Left ventricle myocardium superior (tissue), 1 donor: ENCODE measurements around the gene PMCH. TPM values are rescaled to one million over a fixed set of nuclear protein-coding genes. Genes with fewer than 3 reads are reported as not detected.
"Not testable (repeated sequence)": the region's sequence is repeated elsewhere in the genome, so short reads cannot be mapped to it uniquely, and the experiment has no call there.

Source experiments
- ATAC-seq: fragments of 200-7000 bp; cut with Tn5 transposase; one replicate; pipeline ENCODE4 v1.9.1; 2020; ENCODE audit warnings: mild to moderate bottlenecking, moderate library complexity
- DNase-seq: peaks from one replicate; pipeline ENCODE4 v3.0.0-alpha.2; 2020
- intact Hi-C: fragments of 100-400 bp; cut with micrococcal nuclease; formaldehyde crosslinking; loops from one replicate; pipeline ENCODE4 v1.11.0; 2022
- long read RNA-seq: library from polyadenylated mRNA; unstranded; transcript quantifications from one replicate; pipeline ENCODE4 v2.0.0, GENCODE V29; 2021
- total RNA-seq: library from RNA; stranded (reverse); fragmentation: NEBNext Ultra II Directional; extraction: Animal tissue kit (Norgen Biotek cat#: 25700); gene quantifications from one replicate; pipeline ENCODE4 v1.2.1, GENCODE V29; 2021
- donor health status: DM: no; HTN: yes; CAD: no; lungs with severe emphysema.

The PMCH gene, protein sequence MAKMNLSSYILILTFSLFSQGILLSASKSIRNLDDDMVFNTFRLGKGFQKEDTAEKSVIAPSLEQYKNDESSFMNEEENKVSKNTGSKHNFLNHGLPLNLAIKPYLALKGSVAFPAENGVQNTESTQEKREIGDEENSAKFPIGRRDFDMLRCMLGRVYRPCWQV
- not detected for total RNA-seq
- long read RNA-seq = 0 reads

DNA sequence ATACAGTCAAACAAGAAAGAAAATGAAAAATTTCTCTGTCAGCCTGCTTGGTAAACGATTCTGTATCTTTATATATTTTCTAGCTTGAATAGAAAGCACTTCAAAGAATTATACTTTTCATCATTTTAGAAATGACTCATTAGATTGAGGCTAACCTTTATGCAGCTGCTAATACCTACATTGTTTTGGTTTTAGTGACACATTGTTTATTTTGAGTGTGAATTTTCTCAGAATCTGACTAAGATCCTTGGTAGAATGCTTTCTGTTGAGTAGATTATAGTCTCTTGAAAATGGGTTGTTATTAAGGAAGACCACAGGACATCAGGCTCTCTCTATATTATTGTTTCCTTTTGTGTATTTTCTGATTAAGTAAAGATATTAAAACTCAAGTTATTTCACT, at the start of gene PMCH:
TSS of gene PMCH (minus strand) at position 45 of the 400 bp plus-strand sequence. CDS start 63 bp downstream, outside the sequence.
- ATAC-seq (no peak), DNase-seq (no peak)
- intact Hi-C loops = no loop called here

DNA sequence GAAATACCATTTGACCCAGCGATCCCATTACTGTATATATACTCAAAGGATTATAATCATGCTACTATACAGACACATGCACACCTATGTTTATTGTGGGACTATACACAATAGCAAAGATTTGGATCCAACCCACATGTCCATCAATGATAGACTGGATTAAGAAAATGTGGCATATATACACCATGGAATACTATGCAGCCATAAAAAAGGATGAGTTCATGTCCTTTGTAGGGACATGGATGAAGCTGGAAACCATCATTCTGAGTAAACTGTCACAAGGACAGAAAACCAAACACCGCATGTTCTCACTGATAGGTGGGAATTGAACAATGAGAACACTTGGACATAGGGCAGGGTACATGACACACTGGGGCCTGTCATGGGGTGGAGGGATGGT, 43.2 kb upstream of the PMCH start:
- DNase-seq, intact Hi-C loops, ATAC-seq: not testable (repeated sequence)

- ATAC-seq (no peak), DNase-seq (no peak)
- intact Hi-C loops = no loop called here
Observed at GRCh38 chr12:102234599-102234998, 37.0 kb upstream of the PMCH start.

- DNase-seq = no peak
- peak; percentile 73 for ATAC-seq
- intact Hi-C loops = no loop called here
Observed at GRCh38 chr12:102232446-102232845, 34.8 kb upstream of the PMCH start.

DNA sequence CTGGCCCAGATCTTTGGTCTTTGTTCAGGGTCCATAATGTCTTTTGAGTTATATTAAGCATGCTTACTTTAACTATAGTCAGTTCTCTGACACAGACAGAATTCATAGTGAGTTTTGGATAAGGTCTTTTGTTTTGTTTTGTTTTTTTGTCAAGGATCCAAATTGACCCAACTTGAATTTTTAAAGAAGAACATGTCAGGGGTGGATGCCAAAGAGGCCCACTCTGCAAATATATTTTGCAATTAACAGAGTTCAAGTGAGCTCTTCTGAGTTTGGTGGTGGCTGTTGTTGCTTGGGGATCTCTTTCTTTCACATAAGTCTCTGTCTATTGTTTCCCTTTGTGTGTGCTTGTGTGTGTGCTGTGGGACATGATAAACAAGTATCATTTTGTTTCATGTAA, 34.4 kb upstream of the PMCH start:
- ATAC-seq = no peak
- intact Hi-C loops = no loop called here
- DNase-seq = no peak

DNA sequence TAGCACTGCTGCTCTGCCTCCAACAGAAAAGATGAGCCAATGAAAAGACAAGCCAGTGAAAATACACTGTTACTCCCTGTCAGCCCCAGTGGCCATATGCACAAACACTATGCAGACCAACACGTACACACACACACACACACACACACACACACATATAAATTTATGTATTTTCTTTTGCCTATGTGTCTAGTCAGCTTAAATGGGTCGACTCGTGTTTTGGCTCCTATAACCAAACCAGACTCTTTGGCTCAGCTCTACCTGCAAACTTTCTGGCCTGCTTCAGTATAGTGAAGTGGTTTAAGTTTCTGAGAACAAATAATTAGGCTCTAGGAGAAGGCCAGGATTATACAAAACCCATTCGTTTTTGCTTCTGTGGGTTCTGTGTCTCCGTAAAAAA, 30.3 kb upstream of the PMCH start:
- ATAC-seq (no peak), DNase-seq (no peak)
- intact Hi-C loops = no loop called here

- DNase-seq (no peak), ATAC-seq (no peak)
- intact Hi-C loops = no loop called here
Observed at GRCh38 chr12:102220736-102221135, 23.1 kb upstream of the PMCH start.

DNA sequence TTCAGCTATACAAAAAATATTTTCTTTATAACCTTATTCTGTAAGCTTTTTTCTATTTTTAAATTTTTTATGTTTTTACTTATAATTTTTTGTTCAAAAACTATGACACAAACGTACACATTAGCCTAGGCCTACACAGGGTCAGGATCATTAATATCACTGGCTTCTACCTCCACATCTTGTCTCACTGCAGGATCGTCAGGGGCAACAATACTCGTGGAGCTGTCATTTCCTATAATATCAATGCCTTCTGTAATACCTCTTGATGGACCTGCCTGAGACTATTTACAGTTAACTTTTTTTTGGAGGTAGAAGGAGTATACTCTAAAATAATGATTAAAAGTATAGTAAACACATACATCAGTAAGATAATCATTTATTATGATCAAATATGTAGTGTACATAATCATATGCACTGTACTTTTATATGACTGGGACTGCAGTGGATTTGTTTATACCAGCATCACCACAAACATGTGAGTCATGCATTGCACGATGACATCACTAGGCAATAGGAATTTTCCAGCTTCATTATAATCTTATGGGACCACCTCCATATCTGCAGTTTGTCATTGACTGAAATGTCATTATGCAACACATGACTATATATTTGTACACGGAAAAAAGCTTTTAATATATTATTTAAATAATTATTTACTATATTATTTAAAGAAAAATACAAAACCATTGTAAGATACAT, 18.5 kb upstream of the PMCH start:
- no peak for ATAC-seq
- DNase-seq = no peak
- intact Hi-C loops = no loop called here

- ATAC-seq (no peak), DNase-seq (no peak)
- intact Hi-C loops = no loop called here
Observed at GRCh38 chr12:102204025-102204424, 6.4 kb upstream of the PMCH start.

DNA sequence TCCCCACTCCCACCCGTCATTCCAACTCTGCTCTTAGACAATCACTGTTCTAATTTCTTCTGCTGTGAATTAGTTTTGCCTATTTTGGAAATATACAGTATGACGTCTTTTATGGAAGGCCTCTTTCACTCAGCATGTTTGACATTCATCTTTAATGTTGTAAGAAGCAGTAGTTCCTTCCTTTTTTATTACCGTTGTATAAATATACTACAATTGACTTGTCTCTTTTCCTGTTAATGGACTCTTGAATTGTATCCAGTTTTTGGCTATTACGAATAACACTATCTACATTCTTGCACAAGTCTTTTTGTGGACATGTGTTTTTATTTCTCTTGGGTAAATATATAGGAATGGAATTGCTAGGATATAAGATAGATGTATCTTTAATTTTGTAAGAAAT, 4.9 kb upstream of the PMCH start:
- DNase-seq (no peak), ATAC-seq (no peak)
- intact Hi-C loops = no loop called here

DNA sequence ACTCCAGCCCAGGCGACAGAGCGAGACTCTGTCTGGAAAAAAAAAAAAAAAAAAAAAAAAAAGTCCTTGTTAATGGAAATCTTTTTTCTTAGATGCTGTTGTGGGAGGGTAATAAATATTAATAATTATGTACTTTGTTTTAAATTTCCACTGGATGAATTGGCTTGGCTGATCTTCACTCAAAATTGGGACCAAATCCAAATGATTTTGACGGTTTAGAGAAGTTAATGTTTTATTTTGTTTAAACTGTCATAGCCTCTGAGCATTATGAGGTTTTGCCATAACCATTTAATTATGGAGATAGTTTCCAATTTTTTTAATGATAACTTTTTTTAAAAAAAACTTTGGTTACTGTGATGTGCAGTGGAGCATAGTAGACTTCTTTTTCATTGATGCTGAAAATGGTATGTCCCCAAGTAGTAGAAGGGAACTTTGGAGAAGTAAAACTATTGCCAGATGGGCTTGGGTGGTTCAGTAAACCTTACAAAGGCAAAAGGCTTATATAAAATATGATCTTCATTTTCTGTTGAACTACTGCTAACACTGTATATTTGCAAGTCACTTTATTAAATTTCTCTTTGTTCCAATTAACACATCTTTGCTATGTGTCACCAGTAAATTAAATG, 3.9 kb upstream of the PMCH start:
- no peak for ATAC-seq
- intact Hi-C loops = no loop called here
- no peak for DNase-seq

GRCh38 chr12:102195826-102196225, 1.8 kb downstream of the PMCH start:
- intact Hi-C loops = no loop called here
- DNase-seq (no peak), ATAC-seq (no peak)

- no peak for DNase-seq
- intact Hi-C loops = no loop called here
- ATAC-seq = no peak
Observed at GRCh38 chr12:102182635-102183034, 15.0 kb downstream of the PMCH start.

- no peak for DNase-seq
- intact Hi-C loops = no loop called here
Observed at GRCh38 chr12:102174761-102175160, 22.9 kb downstream of the PMCH start.

GRCh38 chr12:102174117-102174516, 23.5 kb downstream of the PMCH start:
- no peak for DNase-seq
- intact Hi-C loops = no loop called here
- ATAC-seq = no peak

More at GRCh38 chr12:102174761-102175160, 22.9 kb downstream of the PMCH start:
- ATAC-seq = no peak

- intact Hi-C loops = no loop called here
- DNase-seq = no peak
- peak; percentile 44 for ATAC-seq
Observed at GRCh38 chr12:102172436-102172835, 25.2 kb downstream of the PMCH start.

DNA sequence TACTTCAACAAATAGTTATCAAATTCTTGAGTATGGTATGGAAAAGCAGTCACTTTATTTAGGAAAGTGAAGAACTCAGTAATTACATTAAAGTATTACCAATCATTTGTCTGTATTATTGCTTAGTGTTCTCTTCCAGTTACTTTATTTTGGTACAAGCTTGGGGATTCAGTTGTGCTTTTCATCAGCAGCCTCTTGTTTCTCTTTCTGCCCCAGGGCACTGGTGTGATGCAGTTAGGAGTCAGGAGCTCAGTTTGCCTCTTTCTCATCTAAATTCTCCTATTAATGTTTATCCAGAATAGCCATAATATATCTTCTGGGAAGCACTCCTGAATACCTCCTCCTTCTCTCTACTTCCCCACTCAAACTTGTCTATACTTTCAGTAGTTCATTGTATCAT, 25.7 kb downstream of the PMCH start:
- ATAC-seq (no peak), DNase-seq (no peak)
- intact Hi-C loops = no loop called here

GRCh38 chr12:102169922-102170621, 27.6 kb downstream of the PMCH start:
- intact Hi-C loops = no loop called here
- DNase-seq (no peak), ATAC-seq (no peak)

DNA sequence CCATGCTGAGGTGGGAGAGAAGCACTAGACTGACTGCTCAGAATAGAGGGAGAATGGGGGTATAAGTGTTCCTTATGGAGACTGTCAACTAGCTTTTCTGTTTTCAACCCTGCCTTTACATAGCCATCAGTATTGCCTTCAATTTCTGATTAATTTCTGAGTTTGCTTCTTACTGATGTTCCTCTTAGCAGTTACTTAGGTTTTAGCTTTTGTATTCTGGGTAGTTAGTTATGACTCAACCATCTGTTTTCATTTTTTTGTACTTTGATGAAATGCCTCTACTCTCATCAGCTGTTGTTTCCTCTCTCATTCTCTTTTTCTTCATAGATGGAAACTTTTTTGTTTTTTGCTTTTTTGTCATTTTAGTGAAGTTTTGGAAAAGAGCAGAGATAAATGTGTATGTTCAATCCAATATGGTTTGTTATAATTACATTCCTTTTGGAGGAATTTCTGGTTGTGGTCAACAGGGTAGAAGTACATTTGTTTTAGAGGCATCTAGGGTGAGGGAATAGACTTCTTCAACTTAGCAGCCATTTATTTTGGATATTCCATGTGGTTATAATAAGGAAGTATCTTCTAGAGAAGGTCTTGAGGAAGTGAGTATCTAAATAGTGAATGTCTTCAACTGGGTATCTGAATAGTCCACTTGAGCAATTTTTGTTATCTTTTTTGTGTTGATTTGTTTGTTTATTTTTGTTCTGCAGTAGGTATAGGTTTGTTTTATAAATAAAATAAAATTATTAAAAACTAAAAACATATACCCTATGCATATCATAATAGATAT, 29.6 kb downstream of the PMCH start:
- intact Hi-C loops = no loop called here
- DNase-seq (no peak), ATAC-seq (no peak)
